HG02623 (cell line): Measurements from ENCODE around the gene HHIPL2.
"Not testable (repeated sequence)": the region's sequence is repeated elsewhere in the genome, so short reads cannot be mapped to it uniquely, and the experiment has no call there.

ENCODE experiments used
- ATAC-seq: cut with Tn5 transposase; IDR thresholded peaks from one replicate; pipeline ENCODE4 v1.9.1; 2021; ENCODE audit warnings: moderate library complexity; ENCODE audit not compliant: unreplicated experiment

Gene HHIPL2

GRCh38 chr1:222543817-222544216 lies 4.1 kb downstream of the HHIPL2 start:
- ATAC-seq: no peak

GRCh38 chr1:222540598-222540995 lies 7.3 kb downstream of the HHIPL2 start:
- no peak for ATAC-seq

- no peak for ATAC-seq
These were observed 7.8 kb downstream of the HHIPL2 start for GRCh38 chr1:222539951-222540597.

GRCh38 chr1:222535455-222535854 lies 12.4 kb downstream of the HHIPL2 start:
- ATAC-seq: no peak

- no peak for ATAC-seq
These were observed 17.1 kb downstream of the HHIPL2 start for GRCh38 chr1:222530852-222531251.

GRCh38 chr1:222529916-222530315 lies 18.0 kb downstream of the HHIPL2 start:
- no peak for ATAC-seq

GRCh38 chr1:222529181-222529580 lies 18.7 kb downstream of the HHIPL2 start:
- ATAC-seq: no peak

GRCh38 chr1:222525951-222526350 lies 22.0 kb downstream of the HHIPL2 start:
- no peak for ATAC-seq

- ATAC-seq: no peak
These were observed 24.1 kb downstream of the HHIPL2 start for GRCh38 chr1:222523852-222524251.

GRCh38 chr1:222522105-222522915 lies 25.6 kb downstream of the HHIPL2 start:
- no peak for ATAC-seq

- ATAC-seq: no peak
These were observed 26.4 kb downstream of the HHIPL2 start for GRCh38 chr1:222521299-222522104.

- ATAC-seq: not testable (repeated sequence)
These were observed 58.4 kb downstream of the HHIPL2 start for GRCh38 chr1:222489496-222489895.

GRCh38 chr1:222487774-222488173 lies 60.1 kb downstream of the HHIPL2 start:
- not testable (repeated sequence) for ATAC-seq

GRCh38 chr1:222484005-222484404 lies 63.9 kb downstream of the HHIPL2 start:
- not testable (repeated sequence) for ATAC-seq

- ATAC-seq: not testable (repeated sequence)
These were observed 68.3 kb downstream of the HHIPL2 start for GRCh38 chr1:222479567-222479966.

- not testable (repeated sequence) for ATAC-seq
These were observed 71.5 kb downstream of the HHIPL2 start for GRCh38 chr1:222476436-222476835.

- not testable (repeated sequence) for ATAC-seq
These were observed 74.2 kb downstream of the HHIPL2 start for GRCh38 chr1:222473717-222474116.

- not testable (repeated sequence) for ATAC-seq
These were observed 74.9 kb downstream of the HHIPL2 start for GRCh38 chr1:222472776-222473540.
